ENCODE data around the gene LPAR1.

LPAR1 gene

GRCh38 chr9:111034170-111034897 is 3.9 kb downstream of the LPAR1 start:
- H3K27ac ChIP-seq (ENCODE audit: extremely low read depth, low read depth, low read length): no peak overlapping the region
- peaks cover 8% of the 10 kb centered on the region for H3K4me1 ChIP-seq (ENCODE audit: control insufficient read depth, insufficient read depth, low read length)
- TF ChIP-seq SCRT2 (tag by site-specific recombination; IDR thresholded peaks at IDR 0.05): no peak
- TF ChIP-seq ZNF776 (tag by site-specific recombination; IDR thresholded peaks at IDR 0.05; ENCODE audit: borderline replicate concordance): no peak
- no peak for TF ChIP-seq MYNN (tag by site-specific recombination; IDR thresholded peaks at IDR 0.05; ENCODE audit: borderline replicate concordance)
- TF ChIP-seq ZFP3 (tag by site-specific recombination; IDR thresholded peaks at IDR 0.05; ENCODE audit: low read depth): no peak
- no peak for TF ChIP-seq ZNF843 (tag by site-specific recombination; IDR thresholded peaks at IDR 0.05)
- no peak for TF ChIP-seq ZNF704 (tag by site-specific recombination; IDR thresholded peaks at IDR 0.05)
- TF ChIP-seq, protein P1, sequence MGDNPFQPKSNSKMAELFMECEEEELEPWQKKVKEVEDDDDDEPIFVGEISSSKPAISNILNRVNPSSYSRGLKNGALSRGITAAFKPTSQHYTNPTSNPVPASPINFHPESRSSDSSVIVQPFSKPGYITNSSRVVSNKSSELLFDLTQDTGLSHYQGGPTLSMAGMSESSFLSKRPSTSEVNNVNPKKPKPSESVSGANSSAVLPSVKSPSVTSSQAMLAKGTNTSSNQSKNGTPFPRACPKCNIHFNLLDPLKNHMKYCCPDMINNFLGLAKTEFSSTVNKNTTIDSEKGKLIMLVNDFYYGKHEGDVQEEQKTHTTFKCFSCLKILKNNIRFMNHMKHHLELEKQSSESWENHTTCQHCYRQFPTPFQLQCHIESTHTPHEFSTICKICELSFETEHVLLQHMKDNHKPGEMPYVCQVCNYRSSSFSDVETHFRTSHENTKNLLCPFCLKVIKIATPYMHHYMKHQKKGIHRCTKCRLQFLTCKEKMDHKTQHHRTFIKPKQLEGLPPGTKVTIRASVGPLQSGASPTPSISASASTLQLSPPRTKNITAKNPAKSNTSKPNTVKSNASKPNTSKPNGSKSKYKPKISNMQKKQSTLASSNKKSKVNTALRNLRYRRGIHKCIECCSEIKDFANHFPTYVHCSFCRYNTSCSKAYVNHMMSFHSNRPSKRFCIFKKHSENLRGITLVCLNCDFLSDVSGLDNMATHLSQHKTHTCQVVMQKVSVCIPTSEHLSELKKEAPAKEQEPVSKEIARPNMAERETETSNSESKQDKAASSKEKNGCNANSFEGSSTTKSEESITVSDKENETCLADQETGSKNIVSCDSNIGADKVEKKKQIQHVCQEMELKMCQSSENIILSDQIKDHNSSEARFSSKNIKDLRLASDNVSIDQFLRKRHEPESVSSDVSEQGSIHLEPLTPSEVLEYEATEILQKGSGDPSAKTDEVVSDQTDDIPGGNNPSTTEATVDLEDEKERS (tag by site-specific recombination; IDR thresholded peaks at IDR 0.05): no peak
- no peak for TF ChIP-seq ZNF2 (tag by site-specific recombination; IDR thresholded peaks at IDR 0.05)
- no peak for TF ChIP-seq ZSCAN5A (tag by site-specific recombination; IDR thresholded peaks at IDR 0.05)
- TF ChIP-seq, protein P2, sequence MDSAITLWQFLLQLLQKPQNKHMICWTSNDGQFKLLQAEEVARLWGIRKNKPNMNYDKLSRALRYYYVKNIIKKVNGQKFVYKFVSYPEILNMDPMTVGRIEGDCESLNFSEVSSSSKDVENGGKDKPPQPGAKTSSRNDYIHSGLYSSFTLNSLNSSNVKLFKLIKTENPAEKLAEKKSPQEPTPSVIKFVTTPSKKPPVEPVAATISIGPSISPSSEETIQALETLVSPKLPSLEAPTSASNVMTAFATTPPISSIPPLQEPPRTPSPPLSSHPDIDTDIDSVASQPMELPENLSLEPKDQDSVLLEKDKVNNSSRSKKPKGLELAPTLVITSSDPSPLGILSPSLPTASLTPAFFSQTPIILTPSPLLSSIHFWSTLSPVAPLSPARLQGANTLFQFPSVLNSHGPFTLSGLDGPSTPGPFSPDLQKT (IDR thresholded peaks at IDR 0.05; ENCODE audit: borderline replicate concordance, low read depth, low read length): no peak
- TF ChIP-seq GLI2 (tag by site-specific recombination; IDR thresholded peaks at IDR 0.05; ENCODE audit: borderline replicate concordance, low read depth): no peak
- TF ChIP-seq ZBTB7A (tag by site-specific recombination; IDR thresholded peaks at IDR 0.05; ENCODE audit: low read depth): no peak
- no peaks in the 10 kb centered on the region for H3K36me3 ChIP-seq (ENCODE audit: control insufficient read depth in 2 of 2, insufficient read depth in 1 of 2, low read length in 2 of 2)
- H3K9me3 ChIP-seq (ENCODE audit: control insufficient read depth, insufficient read depth, low read depth, low read length): no peaks in the 10 kb centered on the region
- CTCF ChIA-PET: interaction anchor here (0.6 to 2.5 kb wide), 4 partner anchors 8 to 272 kb away, joined by 3 to 13 read pairs (median 4); no protein-coding TSS in a partner anchor
- no peak overlapping the region for H3K4me3 ChIP-seq (ENCODE audit: low read depth, low read length)
- POLR2A ChIA-PET: no interaction called here

DNA sequence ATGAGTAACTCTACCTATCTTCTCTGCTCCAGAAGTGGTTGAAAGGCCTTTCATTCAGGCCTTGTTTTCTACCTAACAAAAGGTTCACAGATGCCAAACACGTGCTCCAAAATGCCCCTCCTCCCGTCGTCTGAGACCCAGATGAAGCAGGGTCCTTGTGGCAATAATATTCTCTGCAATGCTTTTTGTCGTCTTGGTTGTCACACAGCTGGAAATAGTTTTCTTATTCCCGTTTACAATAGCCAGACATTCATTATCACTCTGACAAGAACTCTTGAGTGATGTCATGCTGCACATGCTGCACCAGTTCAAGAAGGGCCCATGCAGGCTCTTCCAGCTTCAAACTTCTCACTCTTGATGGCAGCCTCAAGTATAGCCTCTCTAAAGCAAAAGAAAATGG is 7.8 kb downstream of the LPAR1 start:
- no peak overlapping the region for H3K4me3 ChIP-seq (ENCODE audit: low read depth, low read length)
- CTCF ChIA-PET: no interaction called here
- no peaks in the 10 kb centered on the region for H3K36me3 ChIP-seq (ENCODE audit: control insufficient read depth in 2 of 2, insufficient read depth in 1 of 2, low read length in 2 of 2)
- no peak overlapping the region for H3K27ac ChIP-seq (ENCODE audit: extremely low read depth, low read depth, low read length)
- H3K4me1 ChIP-seq (ENCODE audit: control insufficient read depth, insufficient read depth, low read length): peaks cover 3% of the 10 kb centered on the region; the same call in 1 of the 2 replicates
- POLR2A ChIA-PET: interaction anchor here (0.7 kb wide), 1 partner anchor 1722 kb away, joined by 7 read pairs; no protein-coding TSS in a partner anchor
- H3K9me3 ChIP-seq (ENCODE audit: control insufficient read depth, insufficient read depth, low read depth, low read length): no peaks in the 10 kb centered on the region
- TF ChIP-seq, protein P3, sequence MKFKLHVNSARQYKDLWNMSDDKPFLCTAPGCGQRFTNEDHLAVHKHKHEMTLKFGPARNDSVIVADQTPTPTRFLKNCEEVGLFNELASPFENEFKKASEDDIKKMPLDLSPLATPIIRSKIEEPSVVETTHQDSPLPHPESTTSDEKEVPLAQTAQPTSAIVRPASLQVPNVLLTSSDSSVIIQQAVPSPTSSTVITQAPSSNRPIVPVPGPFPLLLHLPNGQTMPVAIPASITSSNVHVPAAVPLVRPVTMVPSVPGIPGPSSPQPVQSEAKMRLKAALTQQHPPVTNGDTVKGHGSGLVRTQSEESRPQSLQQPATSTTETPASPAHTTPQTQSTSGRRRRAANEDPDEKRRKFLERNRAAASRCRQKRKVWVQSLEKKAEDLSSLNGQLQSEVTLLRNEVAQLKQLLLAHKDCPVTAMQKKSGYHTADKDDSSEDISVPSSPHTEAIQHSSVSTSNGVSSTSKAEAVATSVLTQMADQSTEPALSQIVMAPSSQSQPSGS (tag by site-specific recombination; IDR thresholded peaks at IDR 0.05; ENCODE audit: low read depth): no peak
- TF ChIP-seq ZSCAN18 (tag by site-specific recombination; IDR thresholded peaks at IDR 0.05) (no peak), PRDM1 (tag by site-specific recombination; IDR thresholded peaks at IDR 0.05) (no peak), PBX3 (CRISPR knock-in tag; IDR thresholded peaks at IDR 0.05) (no peak), ZBTB48 (tag by site-specific recombination; IDR thresholded peaks at IDR 0.05) (no peak), KLF10 (tag by site-specific recombination; IDR thresholded peaks at IDR 0.05) (no peak), ZNF274 (IDR thresholded peaks at IDR 0.05; ENCODE audit: low read length) (no peak), ZNF274 (tag by site-specific recombination; IDR thresholded peaks at IDR 0.05; ENCODE audit: borderline replicate concordance) (no peak), KLF16 (tag by site-specific recombination; IDR thresholded peaks at IDR 0.05) (no peak), ZIC2 (tag by site-specific recombination; IDR thresholded peaks at IDR 0.05) (no peak), ZNF2 (tag by site-specific recombination; IDR thresholded peaks at IDR 0.05) (no peak)
